CD4-positive, alpha-beta T cell treated with Interleukin-15 for 1 hour (primary cell): Measurements from ENCODE around the gene RAC2.

Experiments used
- DNase-seq: peaks from one replicate; pipeline ENCODE4 v3.0.0-alpha.2; 2020

The RAC2 gene

GRCh38 chr22:37244114-37244921 lies at the start of gene RAC2:
Gene RAC2 (minus strand): TSS chr22:37244269. CDS start chr22:37244148, 121 bp downstream.
- DNase-seq = peak; percentile 93

- DNase-seq = no peak
Observed at GRCh38 chr22:37293172-37293571, 49.1 kb upstream of the RAC2 start.

- DNase-seq = no peak
Observed at GRCh38 chr22:37292641-37293040, 48.6 kb upstream of the RAC2 start.

- no peak for DNase-seq
Observed at GRCh38 chr22:37291559-37292298, 47.7 kb upstream of the RAC2 start.

DNA sequence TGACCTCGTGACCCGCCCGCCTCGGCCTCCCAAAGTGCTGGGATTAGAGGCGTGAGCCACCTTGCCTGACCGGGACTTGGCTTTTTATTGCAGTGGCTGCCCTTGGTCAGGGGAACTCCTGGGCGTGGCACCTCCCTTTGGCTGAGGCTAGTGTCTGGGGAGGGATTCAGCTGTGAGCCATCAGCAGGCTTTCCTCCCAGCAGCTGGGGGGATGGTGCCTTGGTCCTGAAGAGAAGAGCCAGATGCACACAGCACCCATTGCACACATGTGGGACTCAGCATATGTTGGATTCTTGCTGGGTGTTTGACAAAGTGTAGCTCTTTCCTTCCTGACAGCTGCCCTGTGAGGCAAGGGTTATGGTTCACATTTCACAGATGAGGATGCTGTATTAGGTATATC lies 46.7 kb upstream of the RAC2 start:
- DNase-seq = no peak

DNA sequence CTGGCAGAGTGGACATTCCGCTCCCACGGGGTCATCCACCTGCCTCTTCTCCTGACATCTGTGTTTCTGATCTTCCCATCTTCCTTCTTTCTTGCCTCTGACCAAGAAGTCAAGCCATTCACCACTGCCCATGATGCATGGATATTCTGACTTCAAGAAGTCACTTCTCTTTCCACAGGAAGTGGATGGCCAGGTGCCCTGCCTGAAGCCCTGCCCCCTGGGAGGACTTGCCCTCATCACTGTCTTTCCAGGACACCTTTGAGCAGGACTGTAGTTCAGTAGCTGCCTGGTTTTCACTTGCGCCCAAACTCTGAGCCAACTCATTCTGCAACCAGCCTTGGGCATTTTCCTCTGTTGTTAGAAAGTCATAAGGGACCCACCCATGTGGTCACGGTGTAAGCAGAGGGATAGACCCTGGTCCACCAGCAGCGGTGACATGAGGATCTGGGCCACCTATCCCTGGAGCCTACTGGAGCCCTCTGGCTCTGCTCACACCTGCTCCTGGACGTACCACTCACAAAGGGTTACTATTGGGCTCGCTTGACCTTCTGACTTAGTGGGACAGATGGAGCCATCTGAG lies 45.2 kb upstream of the RAC2 start:
- DNase-seq = no peak

DNA sequence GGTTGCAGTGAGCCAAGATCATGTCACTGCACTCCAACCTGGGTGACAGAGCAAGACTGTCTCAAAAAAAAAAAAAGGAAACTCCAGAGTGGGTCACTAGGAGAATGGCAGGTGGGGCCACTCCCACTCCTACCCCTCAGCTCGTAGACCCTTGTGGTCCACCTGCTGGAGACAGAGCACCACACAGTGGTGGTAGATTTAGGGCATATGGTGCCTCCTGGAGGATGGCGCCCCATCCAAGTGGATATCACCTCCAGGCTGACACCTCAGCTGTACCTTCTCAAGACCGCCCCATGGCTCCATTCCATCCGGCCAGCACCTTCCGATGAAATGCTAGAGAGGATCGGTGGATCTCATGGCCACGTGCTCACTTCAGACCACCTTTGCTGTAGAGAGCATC lies 44.5 kb upstream of the RAC2 start:
- no peak for DNase-seq

DNA sequence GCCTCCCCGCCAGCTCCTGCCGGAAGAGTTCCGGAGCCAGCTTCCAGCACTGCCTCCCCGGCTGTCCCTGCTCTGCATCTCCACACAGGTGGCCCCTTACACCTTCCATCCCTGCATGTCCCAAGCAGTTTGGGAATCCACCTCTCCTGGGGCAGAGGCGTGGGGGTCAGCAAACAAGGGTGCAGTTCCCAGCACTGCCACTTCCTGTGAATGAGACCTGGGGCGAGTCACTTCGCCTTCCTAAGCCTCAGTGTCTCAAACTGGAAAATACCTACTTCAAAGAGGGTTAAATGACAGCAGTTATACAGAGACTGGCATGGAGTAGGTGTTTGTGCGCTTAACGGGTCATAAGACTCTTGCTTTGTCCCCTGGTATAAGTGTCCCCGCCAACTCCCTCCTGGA lies 43.5 kb upstream of the RAC2 start:
- no peak for DNase-seq

DNA sequence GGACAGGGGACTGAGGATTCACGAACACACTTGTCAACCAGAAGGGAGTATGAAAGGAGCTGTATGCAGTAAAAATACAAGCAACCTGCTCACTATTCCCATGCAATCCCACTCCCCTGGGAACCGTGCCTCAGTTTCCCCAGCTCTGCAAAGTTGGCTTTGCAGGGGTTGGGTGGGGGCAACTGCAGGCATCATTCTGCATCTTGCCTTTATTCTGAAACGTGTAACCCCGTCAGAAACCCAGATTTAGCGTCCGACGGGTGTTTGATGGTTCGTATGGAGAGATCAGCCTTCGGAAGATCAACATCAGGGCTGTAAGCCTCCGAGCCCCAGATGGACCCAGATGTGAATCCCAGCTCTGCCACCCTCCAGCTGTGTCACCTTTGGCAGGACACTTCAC lies 41.9 kb upstream of the RAC2 start:
- DNase-seq = no peak

GRCh38 chr22:37284805-37285355 lies 40.8 kb upstream of the RAC2 start:
- peak; percentile 84 for DNase-seq

GRCh38 chr22:37284126-37284804 lies 40.2 kb upstream of the RAC2 start:
- DNase-seq = peak; percentile 39

- peak; percentile 53 for DNase-seq
Observed at GRCh38 chr22:37283393-37283937, 39.4 kb upstream of the RAC2 start.

DNA sequence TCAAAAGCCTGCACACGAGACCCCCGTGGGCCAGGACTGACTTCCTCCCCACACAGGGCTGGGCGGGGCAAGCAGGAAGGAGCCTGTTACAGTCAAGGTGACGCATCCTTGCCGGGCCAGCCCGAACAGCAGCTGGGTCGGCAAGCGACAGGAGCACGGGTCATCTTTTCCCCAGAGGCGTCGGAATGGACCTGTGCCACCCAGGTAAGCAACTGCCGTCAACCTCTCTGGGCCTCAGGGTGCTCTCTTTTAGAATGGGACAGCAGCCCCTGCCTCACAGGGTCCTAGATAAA lies 38.3 kb upstream of the RAC2 start, which contains the start of gene CYTH4:
Gene CYTH4 (plus strand): TSS at position 124 of the 293 bp plus-strand sequence. CDS start 62 bp downstream, at position 186.
- DNase-seq = peak; percentile 82

DNA sequence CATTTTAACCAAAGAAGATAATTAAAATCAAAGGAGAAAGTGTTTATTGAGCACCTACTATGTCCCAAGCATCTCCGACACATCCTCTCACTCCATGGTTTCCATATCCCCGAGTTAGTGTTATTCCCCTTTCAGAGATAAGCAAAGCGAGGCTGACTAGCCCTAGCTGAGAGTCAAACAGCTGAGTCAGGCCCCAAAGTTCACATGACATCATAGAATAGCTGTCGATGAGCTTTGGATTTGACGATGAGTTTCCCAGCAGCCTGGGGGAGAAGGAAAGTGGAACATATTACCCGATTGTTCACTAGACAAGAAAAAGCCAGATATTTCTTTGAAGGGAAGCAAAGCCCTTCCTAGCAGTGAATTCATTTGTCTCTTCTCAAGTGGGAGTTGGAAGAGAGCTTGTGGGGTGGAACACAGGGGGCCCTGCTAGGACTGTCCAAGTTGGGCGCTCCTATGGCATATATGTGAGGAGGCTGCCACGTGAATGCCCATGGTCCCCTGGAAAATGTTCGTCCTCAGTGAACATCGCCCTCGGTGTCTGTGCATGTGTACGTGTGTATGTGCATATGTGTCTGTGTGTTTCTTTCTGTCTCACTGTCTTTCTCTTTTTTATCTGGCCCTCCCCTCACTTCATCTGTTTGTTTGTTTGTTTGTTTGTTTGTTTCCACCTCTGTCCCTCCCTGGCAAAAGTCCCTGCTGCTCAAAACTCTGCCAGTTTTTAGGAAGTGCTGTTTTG lies 37.7 kb upstream of the RAC2 start:
- no peak for DNase-seq

- DNase-seq = no peak
Observed at GRCh38 chr22:37281195-37281594, 37.1 kb upstream of the RAC2 start.

- no peak for DNase-seq
Observed at GRCh38 chr22:37280718-37281117, 36.6 kb upstream of the RAC2 start.

DNA sequence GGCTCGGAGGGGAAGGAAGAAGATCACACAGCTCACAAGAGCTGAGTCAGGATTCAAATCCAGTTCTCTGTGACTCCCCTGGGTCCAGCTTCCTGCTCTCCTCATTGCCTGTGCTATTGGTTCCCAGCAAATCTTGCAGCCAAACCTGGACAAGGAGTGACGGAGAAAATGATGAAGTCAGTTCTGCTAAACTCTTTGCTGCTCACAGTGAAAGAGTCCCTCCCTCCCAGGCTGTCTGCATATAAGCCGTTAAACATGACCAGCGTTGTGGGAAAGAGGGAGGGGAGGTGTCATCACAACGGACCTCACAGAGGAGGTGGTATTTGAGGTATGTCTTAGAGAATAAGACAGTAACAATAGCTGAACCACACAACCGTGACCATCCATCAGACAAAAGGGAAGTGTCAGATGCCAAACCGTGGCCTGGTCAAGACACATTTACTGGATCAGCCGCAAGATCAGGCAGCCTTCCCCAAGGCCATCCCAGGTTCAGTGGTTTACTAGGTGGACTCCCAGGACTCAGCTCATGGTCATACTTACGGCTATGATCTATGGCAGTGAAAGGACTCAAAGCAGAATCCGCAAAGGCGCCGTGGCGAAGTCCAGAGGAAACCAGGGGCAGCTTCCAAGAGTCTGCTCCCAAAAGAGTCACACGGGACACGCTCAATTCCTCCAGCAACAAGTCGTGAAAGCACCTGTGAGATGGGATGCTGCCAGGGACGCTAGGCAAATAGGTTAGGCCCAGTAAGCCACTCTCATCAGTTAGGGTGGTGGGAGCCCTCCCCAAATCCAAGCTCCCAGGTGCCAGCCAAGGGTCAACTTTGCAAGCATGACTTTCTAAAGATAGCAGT lies 35.5 kb upstream of the RAC2 start:
- DNase-seq = peak; percentile 33

DNA sequence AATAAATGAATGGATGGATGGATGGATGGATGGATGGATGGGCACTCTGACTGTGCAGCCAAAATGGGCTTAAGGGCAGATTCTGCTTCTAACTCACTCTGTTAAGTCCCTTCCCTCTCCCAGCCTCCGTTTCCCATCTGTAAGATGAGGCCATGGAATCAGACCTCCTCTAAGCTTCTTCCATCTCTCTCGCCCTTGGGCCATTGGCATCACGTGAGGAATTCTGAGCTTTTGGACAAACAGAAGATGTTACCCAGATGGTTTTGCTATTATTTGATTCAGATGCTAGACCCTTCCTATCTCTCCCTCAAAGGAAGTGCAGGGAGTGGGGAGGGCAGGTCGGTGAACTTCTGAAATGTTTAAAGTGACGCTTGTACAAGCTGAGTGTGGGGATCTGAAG lies 34.2 kb upstream of the RAC2 start:
- no peak for DNase-seq

- no peak for DNase-seq
Observed at GRCh38 chr22:37277384-37277783, 33.3 kb upstream of the RAC2 start.

DNA sequence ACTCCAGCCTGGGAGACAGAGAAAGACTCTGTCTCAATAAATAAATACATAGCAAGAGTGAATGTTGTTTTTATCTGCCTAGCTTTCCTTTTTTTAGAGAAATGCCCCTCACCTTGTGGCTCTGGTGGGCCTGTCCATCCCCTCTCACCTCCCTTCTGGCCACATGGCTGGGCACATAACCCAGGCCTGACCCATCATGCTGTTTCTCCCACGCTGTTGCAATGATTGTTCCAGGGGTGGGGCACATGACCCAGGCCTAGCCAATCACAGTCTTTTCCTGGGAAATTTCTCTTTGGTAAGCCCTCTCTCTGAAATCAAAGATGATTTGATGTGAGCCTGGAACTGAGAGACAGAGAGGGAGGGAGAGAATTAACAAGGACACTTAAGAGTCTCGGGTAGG lies 32.7 kb upstream of the RAC2 start:
- peak; percentile 24 for DNase-seq

DNA sequence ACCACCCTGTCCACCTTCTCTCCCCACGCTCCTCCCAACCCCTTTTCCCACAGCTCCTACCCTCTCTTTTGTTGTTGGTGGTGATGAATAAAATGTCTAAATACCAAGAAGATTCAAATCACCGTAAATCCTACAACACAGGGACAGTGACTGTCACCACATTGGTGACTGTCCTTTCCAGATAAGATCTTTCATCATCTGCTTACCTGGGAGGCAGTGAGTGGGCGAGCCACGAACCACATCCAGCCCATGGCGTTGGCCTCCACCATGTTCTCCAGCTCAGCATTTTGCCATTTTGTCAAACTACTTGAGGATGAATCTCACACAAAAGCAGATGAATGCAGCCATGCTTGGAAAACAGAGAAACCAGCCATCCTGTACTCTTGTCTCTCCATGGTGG lies 31.6 kb upstream of the RAC2 start:
- no peak for DNase-seq
